NCI-H82 treated with DMSO at 0.1 percent for 48 hours (cell line): ENCODE data around the gene COX5A.

Experiments
- DNase-seq: peaks from one replicate; lab custom pipeline; 2025; ENCODE audit not compliant: unreplicated experiment; lab: John Stamatoyannopoulos, UW

Gene COX5A

GRCh38 chr15:74937590-74938371 lies at the start of gene COX5A:
COX5A (minus strand) TSS chr15:74938073; CDS start chr15:74938014, 59 bp downstream.
- DNase-seq: peak; percentile 79

- no peak for DNase-seq
These were observed 45.9 kb upstream of the COX5A start for GRCh38 chr15:74983725-74984231.

GRCh38 chr15:74982183-74982582 lies 44.3 kb upstream of the COX5A start:
- no peak for DNase-seq

- no peak for DNase-seq
These were observed 40.6 kb upstream of the COX5A start for GRCh38 chr15:74978503-74978902.

- no peak for DNase-seq
These were observed 40.2 kb upstream of the COX5A start for GRCh38 chr15:74978077-74978476.

- peak; percentile 19 for DNase-seq
These were observed 39.7 kb upstream of the COX5A start for GRCh38 chr15:74977599-74977998.

GRCh38 chr15:74976159-74976558 lies 38.3 kb upstream of the COX5A start:
- DNase-seq: no peak

- DNase-seq: no peak
These were observed 29.8 kb upstream of the COX5A start for GRCh38 chr15:74967670-74968069.

- peak; percentile 10 for DNase-seq
These were observed 26.9 kb upstream of the COX5A start for GRCh38 chr15:74964794-74965193.

GRCh38 chr15:74963213-74963612 lies 25.3 kb upstream of the COX5A start:
- DNase-seq: no peak

- DNase-seq: no peak
These were observed 24.8 kb upstream of the COX5A start for GRCh38 chr15:74962671-74963070.

- no peak for DNase-seq
These were observed 24.3 kb upstream of the COX5A start for GRCh38 chr15:74962219-74962618.

GRCh38 chr15:74961616-74962015 lies 23.7 kb upstream of the COX5A start:
- no peak for DNase-seq

- DNase-seq: no peak
These were observed 23.2 kb upstream of the COX5A start for GRCh38 chr15:74960995-74961588.

GRCh38 chr15:74960286-74960685 lies 22.4 kb upstream of the COX5A start:
- DNase-seq: no peak

- no peak for DNase-seq
These were observed 21.7 kb upstream of the COX5A start for GRCh38 chr15:74959586-74959939.

- no peak for DNase-seq
These were observed 21.2 kb upstream of the COX5A start for GRCh38 chr15:74958908-74959585.

GRCh38 chr15:74958320-74958907 lies 20.5 kb upstream of the COX5A start:
- DNase-seq: peak; percentile 16

GRCh38 chr15:74957476-74958035 lies 19.7 kb upstream of the COX5A start:
- no peak for DNase-seq

- peak; percentile 57 for DNase-seq
These were observed 19.0 kb upstream of the COX5A start, which contains the start of gene RPP25 for GRCh38 chr15:74956648-74957475. RPP25 (minus strand) TSS chr15:74956772; CDS start chr15:74956583, 189 bp downstream.
